Breast epithelium (tissue), 4 donors: Measurements from ENCODE around the gene TTLL11. TPM values are rescaled to one million over a fixed set of nuclear protein-coding genes. Genes with fewer than 3 reads are reported as not detected.

Experiments used
- DNase-seq, 2 donors: peaks; one replicate each; pipeline ENCODE4 v3.0.0-alpha.2; 2019; ENCODE audit warnings: low spot score in 2 of 2
- H3K27ac ChIP-seq, 2 donors: fragments of 200-600 bp; sonication (generic) in 1 of 2; one replicate each; pipeline ENCODE4 v1.5.1; 2016 to 2019; ENCODE audit warnings: mild to moderate bottlenecking in 1 of 2
- H3K27me3 ChIP-seq, 2 donors: fragments of 200-600 bp; sonication (generic) in 1 of 2; one replicate each; pipeline versions ENCODE4 v1.5.1 to v1.6.0; 2017 to 2019; ENCODE audit warnings: control low read depth in 1 of 2, mild to moderate bottlenecking in 1 of 2
- H3K36me3 ChIP-seq: fragments of 200-600 bp; one replicate; pipeline ENCODE4 v1.5.1; 2019
- H3K4me1 ChIP-seq, 2 donors: fragments of 200-600 bp; sonication (generic); one replicate each; pipeline ENCODE4 v1.5.1; 2016 to 2019; ENCODE audit warnings: control low read depth in 1 of 2
- H3K4me3 ChIP-seq, 3 donors: fragments of 200-600 bp; sonication (generic); 1 replicate in 2 of 3; 2 replicates in 1 of 3; pipeline ENCODE4 v1.5.1; 2016 to 2019; ENCODE audit warnings: mild to moderate bottlenecking in 3 of 3, moderate library complexity in 2 of 3
- H3K9me3 ChIP-seq, 2 donors: fragments of 200-600 bp; sonication (generic) in 1 of 2; one replicate each; pipeline ENCODE4 v1.5.1; 2016 to 2019; ENCODE audit warnings: control low read depth in 1 of 2
- POLR2A ChIP-seq: fragments of 450-650 bp; IDR thresholded peaks from one replicate; pipeline ENCODE4 v1.6.1; 2016; ENCODE audit warnings: antibody characterized with exemption, mild to moderate bottlenecking, moderate library complexity
- POLR2AphosphoS5 ChIP-seq, 3 donors: sonication (generic); formaldehyde crosslinking; IDR thresholded peaks; one replicate each; pipeline ENCODE4 v1.6.1; 2017; ENCODE audit warnings: antibody characterized with exemption in 3 of 3
- intact Hi-C: fragments of 100-400 bp; cut with DNase I; formaldehyde crosslinking; loops from one replicate; pipeline ENCODE4 v1.15.1; 2023; ENCODE audit warnings: low total_unique reads
- total RNA-seq, 3 donors: library from RNA; depleted of rRNA; stranded (reverse); fragments of >200 nt; gene quantifications; one replicate each; pipeline ENCODE4 v1.1.0, GENCODE V29; 2016
- TF ChIP-seq, protein P1 (sequence below), 3 donors: fragments of 450-650 bp; IDR thresholded peaks; one replicate each; pipeline ENCODE4 v1.5.1; 2016 to 2017; ENCODE audit warnings: antibody characterized with exemption in 3 of 3, mild to moderate bottlenecking in 3 of 3, moderate library complexity in 3 of 3

TTLL11 gene
- total RNA-seq, 3 donors from 2014 or later = 9.0 to 12.1 (median 10.0) TPM

DNA sequence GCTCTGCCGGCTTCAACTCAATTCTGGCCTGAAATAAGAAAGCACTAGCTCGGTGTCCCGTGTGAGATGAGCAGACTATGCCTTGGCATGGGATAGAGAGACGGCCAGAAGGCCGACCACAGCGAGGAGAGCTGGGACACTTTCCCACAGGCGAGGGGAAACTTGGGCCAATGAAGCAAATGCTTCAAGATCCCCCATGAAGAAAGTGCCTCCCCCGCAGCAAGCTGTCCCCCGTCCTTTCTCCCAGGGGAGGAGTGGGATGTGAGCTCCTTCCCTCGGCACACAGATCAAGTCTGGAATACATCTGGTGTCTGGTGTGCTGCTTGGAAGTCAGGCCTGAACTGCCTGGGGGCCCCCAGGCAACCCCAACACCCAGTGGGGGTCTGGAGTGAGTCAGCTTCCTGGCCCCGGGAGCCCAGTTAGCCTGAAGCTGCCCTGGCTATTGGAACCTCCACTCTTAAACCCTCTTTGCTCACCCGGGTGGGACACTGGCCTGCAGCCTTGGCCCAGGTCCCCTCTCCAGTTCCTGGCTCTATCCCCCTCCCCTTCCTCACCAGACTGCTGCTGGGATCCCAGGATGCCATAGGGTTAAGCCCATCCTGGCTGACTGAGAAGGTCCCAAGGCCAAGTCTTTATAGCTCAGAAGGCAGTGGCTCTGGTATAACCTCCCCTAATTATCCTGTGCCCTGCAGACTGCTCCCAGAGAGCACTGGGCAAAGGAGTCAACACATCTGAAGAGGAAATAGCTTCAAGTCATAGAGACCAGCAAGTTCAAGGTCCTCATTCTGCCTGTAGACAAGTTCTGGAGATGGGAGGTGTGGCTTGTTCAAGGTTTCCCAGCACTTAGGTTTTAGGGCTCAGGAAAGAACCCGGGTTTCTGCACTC lies 205.3 kb downstream of the TTLL11 start:
- Histone ChIP-seq H3K4me3 (no peak overlapping the region), H3K27me3 (no peaks in the 10 kb centered on the region), H3K4me1 (no peaks in the 10 kb centered on the region), H3K36me3 (no peaks in the 10 kb centered on the region), H3K9me3 (no peaks in the 10 kb centered on the region), H3K27ac (peak overlapping the region in 1 of 2 donors; percentile 48)
- intact Hi-C loops = no loop called here
- TF ChIP-seq, protein P1, sequence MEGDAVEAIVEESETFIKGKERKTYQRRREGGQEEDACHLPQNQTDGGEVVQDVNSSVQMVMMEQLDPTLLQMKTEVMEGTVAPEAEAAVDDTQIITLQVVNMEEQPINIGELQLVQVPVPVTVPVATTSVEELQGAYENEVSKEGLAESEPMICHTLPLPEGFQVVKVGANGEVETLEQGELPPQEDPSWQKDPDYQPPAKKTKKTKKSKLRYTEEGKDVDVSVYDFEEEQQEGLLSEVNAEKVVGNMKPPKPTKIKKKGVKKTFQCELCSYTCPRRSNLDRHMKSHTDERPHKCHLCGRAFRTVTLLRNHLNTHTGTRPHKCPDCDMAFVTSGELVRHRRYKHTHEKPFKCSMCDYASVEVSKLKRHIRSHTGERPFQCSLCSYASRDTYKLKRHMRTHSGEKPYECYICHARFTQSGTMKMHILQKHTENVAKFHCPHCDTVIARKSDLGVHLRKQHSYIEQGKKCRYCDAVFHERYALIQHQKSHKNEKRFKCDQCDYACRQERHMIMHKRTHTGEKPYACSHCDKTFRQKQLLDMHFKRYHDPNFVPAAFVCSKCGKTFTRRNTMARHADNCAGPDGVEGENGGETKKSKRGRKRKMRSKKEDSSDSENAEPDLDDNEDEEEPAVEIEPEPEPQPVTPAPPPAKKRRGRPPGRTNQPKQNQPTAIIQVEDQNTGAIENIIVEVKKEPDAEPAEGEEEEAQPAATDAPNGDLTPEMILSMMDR (IDR thresholded peaks at IDR 0.05) = no peak
- TF ChIP-seq POLR2AphosphoS5 (IDR thresholded peaks at IDR 0.05) (no peak), POLR2A (no peak)
- no peak for DNase-seq

GRCh38 chr9:121886759-121887485 lies 206.2 kb downstream of the TTLL11 start:
- no peaks in the 10 kb centered on the region for H3K36me3 ChIP-seq
- TF ChIP-seq, protein P1 (IDR thresholded peaks at IDR 0.05) = no peak
- TF ChIP-seq POLR2A (no peak), POLR2AphosphoS5 (IDR thresholded peaks at IDR 0.05) (no peak)
- DNase-seq = no peak
- H3K27ac ChIP-seq = no peak overlapping the region
- H3K4me3 ChIP-seq = no peak overlapping the region
- no peaks in the 10 kb centered on the region for H3K9me3 ChIP-seq
- intact Hi-C loops = no loop called here
- no peaks in the 10 kb centered on the region for H3K27me3 ChIP-seq
- no peaks in the 10 kb centered on the region for H3K4me1 ChIP-seq

- intact Hi-C loops = no loop called here
- Histone ChIP-seq H3K9me3 (no peaks in the 10 kb centered on the region), H3K4me1 (no peaks in the 10 kb centered on the region), H3K36me3 (no peaks in the 10 kb centered on the region), H3K4me3 (no peak overlapping the region), H3K27me3 (no peaks in the 10 kb centered on the region), H3K27ac (no peak overlapping the region)
- TF ChIP-seq POLR2AphosphoS5 (IDR thresholded peaks at IDR 0.05) (no peak), POLR2A (no peak)
- TF ChIP-seq, protein P1 (IDR thresholded peaks at IDR 0.05) = no peak
- no peak for DNase-seq
These were observed 207.7 kb downstream of the TTLL11 start for GRCh38 chr9:121885345-121885901.

DNA sequence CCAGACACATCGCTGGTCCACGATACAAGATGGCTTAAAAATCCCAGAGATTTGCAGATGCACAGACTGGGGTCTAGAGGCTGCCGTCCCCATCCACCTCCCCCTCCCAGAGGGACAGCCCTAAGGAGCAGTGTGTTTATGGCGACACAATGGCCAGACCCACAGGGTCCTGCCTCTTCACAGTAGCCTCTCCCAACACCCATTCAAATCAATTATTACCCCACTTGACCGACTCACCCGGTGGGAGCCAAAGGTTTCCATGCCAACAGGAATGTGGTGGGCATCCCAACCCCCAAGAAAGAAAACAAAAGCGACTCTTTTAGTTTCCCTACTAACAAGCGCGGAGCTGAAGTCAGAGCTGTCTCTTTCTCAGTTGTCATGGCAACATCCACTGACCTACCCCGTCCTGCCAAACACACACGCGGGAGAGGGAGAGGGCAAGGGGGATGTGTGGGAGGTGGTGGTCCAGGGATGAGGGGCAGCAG lies 209.0 kb downstream of the TTLL11 start:
- H3K4me1 ChIP-seq = no peaks in the 10 kb centered on the region
- TF ChIP-seq, protein P1 (IDR thresholded peaks at IDR 0.05) = no peak
- TF ChIP-seq POLR2AphosphoS5 (IDR thresholded peaks at IDR 0.05) = no peak
- H3K4me3 ChIP-seq = no peak overlapping the region
- H3K27ac ChIP-seq = no peak overlapping the region
- H3K27me3 ChIP-seq = no peaks in the 10 kb centered on the region
- intact Hi-C loops = no loop called here
- DNase-seq = no peak
- no peaks in the 10 kb centered on the region for H3K9me3 ChIP-seq
- H3K36me3 ChIP-seq = no peaks in the 10 kb centered on the region
